Breast epithelium (tissue), 4 donors: Measurements from ENCODE around the gene SIGLEC9. TPM values are rescaled to one million over a fixed set of nuclear protein-coding genes. Genes with fewer than 3 reads are reported as not detected.

Experiments
- DNase-seq, 2 donors: peaks; one replicate each; pipeline ENCODE4 v3.0.0-alpha.2; 2019; ENCODE audit warnings: low spot score in 2 of 2
- H3K27ac ChIP-seq, 2 donors: fragments of 200-600 bp; sonication (generic) in 1 of 2; one replicate each; pipeline ENCODE4 v1.5.1; 2016 to 2019; ENCODE audit warnings: mild to moderate bottlenecking in 1 of 2
- H3K27me3 ChIP-seq, 2 donors: fragments of 200-600 bp; sonication (generic) in 1 of 2; one replicate each; pipeline versions ENCODE4 v1.5.1 to v1.6.0; 2017 to 2019; ENCODE audit warnings: control low read depth in 1 of 2, mild to moderate bottlenecking in 1 of 2
- H3K36me3 ChIP-seq: fragments of 200-600 bp; one replicate; pipeline ENCODE4 v1.5.1; 2019
- H3K4me1 ChIP-seq, 2 donors: fragments of 200-600 bp; sonication (generic); one replicate each; pipeline ENCODE4 v1.5.1; 2016 to 2019; ENCODE audit warnings: control low read depth in 1 of 2
- H3K4me3 ChIP-seq, 3 donors: fragments of 200-600 bp; sonication (generic); 1 replicate in 2 of 3; 2 replicates in 1 of 3; pipeline ENCODE4 v1.5.1; 2016 to 2019; ENCODE audit warnings: mild to moderate bottlenecking in 3 of 3, moderate library complexity in 2 of 3
- H3K9me3 ChIP-seq, 2 donors: fragments of 200-600 bp; sonication (generic) in 1 of 2; one replicate each; pipeline ENCODE4 v1.5.1; 2016 to 2019; ENCODE audit warnings: control low read depth in 1 of 2
- CTCF ChIP-seq, 3 donors: fragments of 450-650 bp; IDR thresholded peaks; one replicate each; pipeline ENCODE4 v1.5.1; 2016 to 2017; ENCODE audit warnings: antibody characterized with exemption in 3 of 3, mild to moderate bottlenecking in 3 of 3, moderate library complexity in 3 of 3
- POLR2A ChIP-seq: fragments of 450-650 bp; IDR thresholded peaks from one replicate; pipeline ENCODE4 v1.6.1; 2016; ENCODE audit warnings: antibody characterized with exemption, mild to moderate bottlenecking, moderate library complexity
- POLR2AphosphoS5 ChIP-seq, 3 donors: sonication (generic); formaldehyde crosslinking; IDR thresholded peaks; one replicate each; pipeline ENCODE4 v1.6.1; 2017; ENCODE audit warnings: antibody characterized with exemption in 3 of 3
- intact Hi-C: fragments of 100-400 bp; cut with DNase I; formaldehyde crosslinking; loops from one replicate; pipeline ENCODE4 v1.15.1; 2023; ENCODE audit warnings: low total_unique reads
- total RNA-seq, 3 donors: library from RNA; depleted of rRNA; stranded (reverse); fragments of >200 nt; gene quantifications; one replicate each; pipeline ENCODE4 v1.1.0, GENCODE V29; 2016

Gene SIGLEC9
- total RNA-seq, 3 donors from 2014 or later, result 3.4 to 7.0 (median 4.3) TPM

GRCh38 chr19:51148580-51148979 is 23.9 kb downstream of the SIGLEC9 start:
- H3K27me3 ChIP-seq, result peaks cover 0 to 8% of the 10 kb centered on the region in 2 donors
- intact Hi-C loops, result no loop called here
- H3K27ac ChIP-seq, result no peak overlapping the region
- no peaks in the 10 kb centered on the region for H3K4me1 ChIP-seq
- H3K4me3 ChIP-seq, result no peak overlapping the region
- DNase-seq, result no peak
- TF ChIP-seq POLR2A, result no peak
- TF ChIP-seq POLR2AphosphoS5 (IDR thresholded peaks at IDR 0.05), result no peak
- TF ChIP-seq CTCF (IDR thresholded peaks at IDR 0.05), result no peak
- no peaks in the 10 kb centered on the region for H3K36me3 ChIP-seq
- no peaks in the 10 kb centered on the region for H3K9me3 ChIP-seq

GRCh38 chr19:51150627-51151026 is 25.9 kb downstream of the SIGLEC9 start:
- TF ChIP-seq POLR2AphosphoS5 (IDR thresholded peaks at IDR 0.05) (no peak), CTCF (IDR thresholded peaks at IDR 0.05) (no peak), POLR2A (no peak)
- no peak for DNase-seq
- intact Hi-C loops, result no loop called here
- no peaks in the 10 kb centered on the region for H3K9me3 ChIP-seq
- H3K36me3 ChIP-seq, result no peaks in the 10 kb centered on the region
- peaks cover 0 to 21% of the 10 kb centered on the region in 2 donors for H3K27me3 ChIP-seq
- H3K4me1 ChIP-seq, result no peaks in the 10 kb centered on the region
- no peak overlapping the region for H3K27ac ChIP-seq
- H3K4me3 ChIP-seq, result no peak overlapping the region

DNA sequence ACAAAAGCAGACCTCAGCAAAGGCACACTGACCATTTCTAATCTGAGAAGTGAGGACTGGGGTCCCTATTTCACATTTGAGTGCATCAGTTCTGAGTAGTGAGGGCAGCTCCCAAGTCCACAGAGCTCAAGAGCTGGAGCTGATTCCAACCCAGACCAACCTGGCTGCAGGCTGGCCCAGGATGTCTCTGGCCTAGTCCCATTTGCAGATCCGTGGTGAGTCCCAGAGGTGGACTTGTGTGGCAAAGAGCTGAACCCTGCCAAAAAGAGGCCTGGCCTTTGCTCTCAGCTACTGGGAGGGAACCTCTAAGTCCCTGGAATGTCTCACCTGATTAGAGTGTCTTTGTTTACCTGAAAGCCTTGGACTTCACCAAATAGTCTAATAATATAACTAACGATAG is 32.0 kb downstream of the SIGLEC9 start:
- no peak for DNase-seq
- TF ChIP-seq POLR2AphosphoS5 (IDR thresholded peaks at IDR 0.05) (no peak), CTCF (IDR thresholded peaks at IDR 0.05) (no peak), POLR2A (no peak)
- intact Hi-C loops, result no loop called here
- Histone ChIP-seq H3K9me3 (no peaks in the 10 kb centered on the region), H3K4me3 (no peak overlapping the region), H3K4me1 (no peaks in the 10 kb centered on the region), H3K27me3 (peaks cover 0 to 28% of the 10 kb centered on the region in 2 donors), H3K36me3 (no peaks in the 10 kb centered on the region), H3K27ac (no peak overlapping the region)

GRCh38 chr19:51157265-51157664 is 32.6 kb downstream of the SIGLEC9 start:
- no peak overlapping the region for H3K27ac ChIP-seq
- intact Hi-C loops, result no loop called here
- no peaks in the 10 kb centered on the region for H3K4me1 ChIP-seq
- H3K36me3 ChIP-seq, result no peaks in the 10 kb centered on the region
- peaks cover 0 to 28% of the 10 kb centered on the region in 2 donors for H3K27me3 ChIP-seq
- TF ChIP-seq CTCF (IDR thresholded peaks at IDR 0.05), result no peak
- no peak for TF ChIP-seq POLR2A
- TF ChIP-seq POLR2AphosphoS5 (IDR thresholded peaks at IDR 0.05), result no peak
- DNase-seq, result no peak
- H3K4me3 ChIP-seq, result no peak overlapping the region
- no peaks in the 10 kb centered on the region for H3K9me3 ChIP-seq

- peak in 1 of 2 donors; percentile 24 for DNase-seq
- no peak overlapping the region for H3K27ac ChIP-seq
- H3K27me3 ChIP-seq, result peaks cover 0 to 19% of the 10 kb centered on the region in 2 donors
- H3K4me3 ChIP-seq, result no peak overlapping the region
- TF ChIP-seq CTCF (IDR thresholded peaks at IDR 0.05), result peak in 1 of 3 donors; percentile 47
- no peak for TF ChIP-seq POLR2AphosphoS5 (IDR thresholded peaks at IDR 0.05)
- no peak for TF ChIP-seq POLR2A
- no peaks in the 10 kb centered on the region for H3K36me3 ChIP-seq
- H3K4me1 ChIP-seq, result no peaks in the 10 kb centered on the region
- intact Hi-C loops, result no loop called here
- no peaks in the 10 kb centered on the region for H3K9me3 ChIP-seq
Measured at GRCh38 chr19:51158474-51159129, 33.9 kb downstream of the SIGLEC9 start.
